H1 (cell line): ENCODE data around the gene ST14. TPM values are rescaled to one million over a fixed set of nuclear protein-coding genes. Genes with fewer than 3 reads are reported as not detected.

ENCODE experiments used
- BCL11A ChIP-seq, 2 experiments: IDR thresholded peaks; one replicate each; pipeline ENCODE4 v1.6.1; 2011; ENCODE audit warnings: low read depth in 2 of 2, low read length in 2 of 2, mild to moderate bottlenecking in 2 of 2
- SP1 ChIP-seq: IDR thresholded peaks from 2 replicates; pipeline ENCODE4 v1.6.1; 2011; ENCODE audit warnings: low read depth, low read length
- SP2 ChIP-seq: IDR thresholded peaks from 2 replicates; pipeline ENCODE4 v1.6.1; 2012; ENCODE audit warnings: mild to moderate bottlenecking, low read length, inconsistent platforms
- polyA plus RNA-seq, 7 experiments: library from polyadenylated mRNA; depleted of rRNA in 3 of 7; stranded (reverse) in 5 of 7; unstranded in 2 of 7; fragments of >200 nt in 5 of 7; fragments of 200-250 nt in 2 of 7; gene quantifications; 1 replicate in 5 of 7; 2 replicates in 1 of 7; 4 replicates in 1 of 7; pipeline versions ENCODE4 v1.2.1 to v1.2.3, GENCODE V29; 2011 to 2013; ENCODE audit warnings: missing spikeins in 2 of 7, mixed read lengths in 2 of 7
- total RNA-seq: library from RNA; stranded (reverse); fragmentation: NEBNext Ultra II Directional; extraction: Animal tissue kit (Norgen Biotek cat#: 25700); gene quantifications from 2 replicates; pipeline ENCODE4 v1.2.1, GENCODE V29; 2021

The ST14 gene
- total and polyA plus RNA-seq, 2 of the 8 experiments (the other 6 are each of a cell fraction or from before 2014, with no cell fraction given): 22.4 to 24.9 TPM

DNA sequence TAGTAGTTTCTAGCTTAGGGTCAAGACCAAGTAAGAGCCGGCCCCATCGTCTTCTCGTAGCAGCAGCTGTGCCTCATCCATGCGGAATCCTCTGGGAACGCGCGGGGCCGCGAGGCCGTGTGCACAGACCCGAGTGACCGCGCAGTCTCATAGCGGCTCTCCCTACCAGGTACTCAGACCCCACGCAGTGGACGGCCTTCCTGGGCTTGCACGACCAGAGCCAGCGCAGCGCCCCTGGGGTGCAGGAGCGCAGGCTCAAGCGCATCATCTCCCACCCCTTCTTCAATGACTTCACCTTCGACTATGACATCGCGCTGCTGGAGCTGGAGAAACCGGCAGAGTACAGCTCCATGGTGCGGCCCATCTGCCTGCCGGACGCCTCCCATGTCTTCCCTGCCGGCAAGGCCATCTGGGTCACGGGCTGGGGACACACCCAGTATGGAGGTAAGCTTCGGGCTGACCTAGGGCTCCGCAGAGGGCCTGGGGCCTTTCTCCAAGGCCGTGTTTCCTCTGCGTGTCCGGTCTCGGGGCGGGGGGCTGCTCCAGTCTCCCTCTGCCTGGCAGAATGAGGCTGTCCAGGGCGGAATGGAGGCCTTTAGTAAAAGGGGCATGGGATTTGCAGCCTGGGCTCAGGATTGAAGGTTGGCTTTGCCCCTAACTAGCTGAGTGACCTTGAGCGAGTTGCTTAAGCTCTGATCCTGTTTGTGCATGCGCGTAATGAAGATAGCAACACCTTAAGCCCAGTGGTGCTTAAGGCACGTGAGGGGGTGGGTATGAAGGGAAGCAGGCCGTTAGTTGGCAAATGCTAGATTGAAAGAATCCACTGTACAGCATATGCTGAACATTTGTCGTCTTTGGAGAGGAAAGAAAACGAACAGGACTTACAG lies 48.9 kb downstream of the ST14 start (continued):
- TF ChIP-seq SP2 (no peak), SP1 (no peak), BCL11A (IDR thresholded peaks at IDR 0.05; ENCODE audit: low read depth in 2 of 2, low read length in 2 of 2) (no peak)
